GM10248 (cell line): ENCODE measurements around the gene SLC27A6.

Experiments used
- CTCF ChIA-PET: fragments of 300-600 bp; sonication (Branson Sonifier 250); formaldehyde crosslinking; extraction: SDS; loops from one replicate; lab custom pipeline; 2021; ENCODE audit warnings: antibody characterized with exemption; lab: Yijun Ruan, JAX
- POLR2A ChIA-PET: fragments of 350-650 bp; sonication (Branson Sonifier 250); formaldehyde crosslinking; extraction: SDS; loops from one replicate; lab custom pipeline; 2020; ENCODE audit warnings: antibody characterized with exemption; lab: Yijun Ruan, JAX
- DNase-seq: peaks from one replicate; pipeline ENCODE4 v3.0.0; 2012; ENCODE audit errors: extremely low spot score
- CTCF ChIP-seq: IDR thresholded peaks from 2 replicates; pipeline ENCODE4 v1.5.1; 2012; ENCODE audit warnings: mild to moderate bottlenecking, low read depth; ENCODE audit errors: extremely low read depth, missing control alignments, control extremely low read depth

The SLC27A6 gene

GRCh38 chr5:129074903-129075302 lies 109.6 kb downstream of the SLC27A6 start:
- ChIA-PET POLR2A (no interaction called here), CTCF (no interaction called here)
- no peak for DNase-seq
- no peak for TF ChIP-seq CTCF

DNA sequence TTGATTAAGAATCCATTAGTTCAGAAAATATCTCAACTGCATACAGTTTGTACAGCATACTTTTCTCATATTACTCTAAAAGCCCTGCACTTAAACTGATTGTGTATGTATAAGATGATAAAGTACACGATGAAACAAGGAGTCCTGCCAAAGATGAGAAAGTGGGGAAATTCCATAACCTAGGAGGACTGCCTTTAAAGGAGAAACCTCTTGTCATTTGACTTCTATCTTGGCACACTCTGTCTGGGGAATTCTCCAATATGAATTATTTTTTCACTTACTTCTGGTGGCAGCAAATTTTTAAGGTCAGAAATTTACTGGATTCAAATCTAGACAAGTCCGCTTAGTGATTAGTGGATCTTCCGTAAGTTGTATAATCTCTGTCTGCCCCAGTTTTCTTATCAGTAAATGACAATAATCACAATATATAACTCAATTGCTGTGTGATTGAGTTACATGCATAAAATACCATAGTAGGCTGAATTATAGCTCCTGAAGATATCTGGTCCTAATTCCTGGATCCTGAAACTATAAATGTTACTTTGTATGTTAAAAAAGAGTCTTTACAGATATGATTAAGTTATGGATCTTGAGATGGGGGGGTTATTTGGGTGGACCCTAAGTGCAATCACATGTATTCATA lies 112.3 kb downstream of the SLC27A6 start:
- TF ChIP-seq CTCF = no peak
- CTCF ChIA-PET = interaction anchor here (1.2 kb wide), 1 partner anchor 17 kb away, joined by 3 read pairs; the partner anchor contains the start of gene ISOC1
- POLR2A ChIA-PET = no interaction called here

DNA sequence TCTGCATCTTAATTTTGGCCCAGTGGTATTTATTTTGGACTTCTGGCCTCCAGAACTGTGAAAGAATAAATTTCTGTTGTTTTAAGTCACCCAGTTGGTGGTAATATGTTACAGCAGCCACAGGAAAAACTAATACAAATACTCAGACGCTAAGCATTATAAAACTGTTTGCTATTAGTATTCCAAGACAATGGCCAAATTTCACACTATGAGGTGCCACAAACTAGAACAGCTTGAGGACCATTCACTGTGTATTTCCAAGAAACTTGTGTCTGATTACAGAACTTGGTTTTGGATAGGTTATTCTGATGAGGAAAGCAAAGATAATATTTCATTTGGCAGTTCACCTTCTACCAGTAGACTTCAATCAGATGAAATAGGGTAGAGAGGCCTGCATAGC lies 113.0 kb downstream of the SLC27A6 start:
- POLR2A ChIA-PET = no interaction called here
- TF ChIP-seq CTCF = no peak
- no peak for DNase-seq
- CTCF ChIA-PET = no interaction called here

More for the DNA sequence above, 112.3 kb downstream of the SLC27A6 start:
- no peak for DNase-seq

- CTCF ChIA-PET = no interaction called here
- no peak for DNase-seq
- POLR2A ChIA-PET = no interaction called here
- no peak for TF ChIP-seq CTCF
Measured at GRCh38 chr5:129078660-129079059, 113.4 kb downstream of the SLC27A6 start.

- no peak for DNase-seq
- ChIA-PET CTCF (no interaction called here), POLR2A (no interaction called here)
- TF ChIP-seq CTCF = no peak
Measured at GRCh38 chr5:129079496-129079895, 114.2 kb downstream of the SLC27A6 start.

GRCh38 chr5:129080766-129081165 lies 115.5 kb downstream of the SLC27A6 start:
- DNase-seq = no peak
- POLR2A ChIA-PET = no interaction called here
- no peak for TF ChIP-seq CTCF
- CTCF ChIA-PET = interaction anchor here (1.1 kb wide), 1 partner anchor 14 kb away, joined by 3 read pairs; the partner anchor contains the start of gene ISOC1
